GM23338 (cell line): ENCODE data around the gene DHX32. TPM values are rescaled to one million over a fixed set of nuclear protein-coding genes. Genes with fewer than 3 reads are reported as not detected.
"Not testable (repeated sequence)": the region's sequence is repeated elsewhere in the genome, so short reads cannot be mapped to it uniquely, and the experiment has no call there.

Source experiments
- ATAC-seq: fragments of 200-7000 bp; cut with Tn5 transposase; 3 replicates; pipeline ENCODE4 v1.9.1; 2020
- DNase-seq: peaks from one replicate; pipeline ENCODE4 v3.0.0-alpha.2; 2015; ENCODE audit warnings: low spot score
- H2AFZ ChIP-seq: fragments of 200-600 bp; sonication (generic); 2 replicates; pipeline ENCODE4 v1.8.0; 2016; ENCODE audit warnings: antibody characterized with exemption, mild to moderate bottlenecking, moderate library complexity
- H3F3A ChIP-seq: fragments of 200-600 bp; sonication (generic); replicated peaks from 2 replicates; pipeline ENCODE4 v1.8.0; 2017; ENCODE audit warnings: antibody characterized with exemption, mixed run types, low read depth
- H3K27ac ChIP-seq: fragments of 200-600 bp; sonication (generic); 2 replicates; pipeline ENCODE4 v1.6.1; 2016; ENCODE audit warnings: low read depth
- H3K27me3 ChIP-seq: fragments of 200-600 bp; sonication (generic); 2 replicates; pipeline ENCODE4 v1.8.0; 2016; ENCODE audit warnings: mild to moderate bottlenecking, mixed run types, moderate library complexity; ENCODE audit not compliant: insufficient read depth
- H3K36me3 ChIP-seq: fragments of 200-600 bp; sonication (generic); 2 replicates; pipeline ENCODE4 v1.8.0; 2016; ENCODE audit warnings: mild to moderate bottlenecking; ENCODE audit not compliant: insufficient read depth
- H3K4me1 ChIP-seq: fragments of 200-600 bp; sonication (generic); 2 replicates; pipeline ENCODE4 v1.8.0; 2016; ENCODE audit warnings: mild to moderate bottlenecking, moderate library complexity; ENCODE audit not compliant: insufficient read depth
- H3K4me2 ChIP-seq: fragments of 200-600 bp; sonication (generic); 2 replicates; pipeline ENCODE4 v1.7.1; 2017; ENCODE audit warnings: mixed run types
- H3K4me3 ChIP-seq: fragments of 200-600 bp; sonication (generic); 2 replicates; pipeline ENCODE4 v1.6.1; 2016; ENCODE audit warnings: mixed run types
- H3K79me2 ChIP-seq: fragments of 200-600 bp; sonication (generic); replicated peaks from 2 replicates; pipeline ENCODE4 v1.8.0; 2017; ENCODE audit warnings: mild to moderate bottlenecking; ENCODE audit not compliant: insufficient read depth
- H3K9me2 ChIP-seq: fragments of 200-600 bp; sonication (generic); 2 replicates; pipeline ENCODE4 v1.8.0; 2017; ENCODE audit not compliant: insufficient read depth
- H4K20me1 ChIP-seq: fragments of 200-600 bp; sonication (generic); replicated peaks from 2 replicates; pipeline ENCODE4 v1.8.0; 2017; ENCODE audit warnings: mild to moderate bottlenecking; ENCODE audit not compliant: insufficient read depth
- H3K27ac Mint-ChIP-seq: 2 replicates; pipeline ENCODE4 v1.8.0; 2020; ENCODE audit warnings: inconsistent platforms, mild to moderate bottlenecking, moderate library complexity, mixed read lengths
- H3K27me3 Mint-ChIP-seq: 3 replicates; pipeline ENCODE4 v1.8.0; 2022; ENCODE audit warnings: low read depth, mild to moderate bottlenecking, moderate library complexity, mixed read lengths, inconsistent platforms; ENCODE audit not compliant: insufficient read depth, poor library complexity
- H3K36me3 Mint-ChIP-seq: 3 replicates; pipeline ENCODE4 v1.8.0; 2021; ENCODE audit warnings: low read depth, mild to moderate bottlenecking, inconsistent platforms, moderate library complexity, mixed read lengths
- H3K4me1 Mint-ChIP-seq: 3 replicates; pipeline ENCODE4 v1.8.0; 2020; ENCODE audit warnings: mild to moderate bottlenecking, inconsistent platforms, mixed read lengths
- H3K4me3 Mint-ChIP-seq: 3 replicates; pipeline ENCODE4 v1.8.0; 2021; ENCODE audit warnings: moderate library complexity, mild to moderate bottlenecking, inconsistent platforms, mixed read lengths
- H3K9me3 Mint-ChIP-seq: 3 replicates; pipeline ENCODE4 v1.8.0; 2020; ENCODE audit warnings: moderate library complexity, mild to moderate bottlenecking, inconsistent platforms, mixed read lengths
- CREB1 ChIP-seq: fragments of 250-450 bp; sonication (Bioruptor Pico); IDR thresholded peaks from 2 replicates; pipeline ENCODE4 v1.5.0; 2020; ENCODE audit warnings: low read depth, mild to moderate bottlenecking, moderate library complexity
- CTCF ChIP-seq, 2 experiments: fragments of 200-600 bp in 1 of 2; sonication (generic) in 1 of 2; conservative IDR thresholded peaks; 2 replicates each; pipeline versions ENCODE4 v1.5.1 to v1.6.1; 2016 to 2017; ENCODE audit warnings: antibody characterized with exemption in 2 of 2, low read depth in 2 of 2, mild to moderate bottlenecking in 2 of 2, moderate library complexity in 1 of 2
- EZH2 ChIP-seq: fragments of 200-600 bp; sonication (generic); IDR thresholded peaks from one replicate; pipeline ENCODE4 v1.8.0; 2017; ENCODE audit warnings: antibody characterized with exemption, mild to moderate bottlenecking, low read depth; ENCODE audit not compliant: unreplicated experiment
- EZH2phosphoT487 ChIP-seq: fragments of 200-600 bp; sonication (generic); IDR thresholded peaks from one replicate; pipeline ENCODE4 v1.8.1; 2018; ENCODE audit warnings: antibody characterized with exemption; ENCODE audit not compliant: unreplicated experiment
- JUNB ChIP-seq: IDR thresholded peaks from one replicate; pipeline ENCODE4 v1.6.1; 2016; ENCODE audit warnings: antibody characterized with exemption; ENCODE audit not compliant: unreplicated experiment
- REST ChIP-seq: IDR thresholded peaks from one replicate; pipeline ENCODE4 v1.6.1; 2018; ENCODE audit warnings: antibody characterized with exemption; ENCODE audit not compliant: unreplicated experiment
- STAT1 ChIP-seq: IDR thresholded peaks from one replicate; pipeline ENCODE4 v1.6.1; 2016; ENCODE audit warnings: antibody characterized with exemption; ENCODE audit not compliant: unreplicated experiment
- ZNF114 ChIP-seq: fragments of 250-450 bp; sonication (Bioruptor Pico); IDR thresholded peaks from 2 replicates; pipeline ENCODE4 v1.5.0; 2020; ENCODE audit warnings: mild to moderate bottlenecking, moderate library complexity
- ZNF331 ChIP-seq: fragments of 250-450 bp; sonication (Bioruptor Pico); IDR thresholded peaks from 2 replicates; pipeline ENCODE4 v1.5.0; 2020; ENCODE audit warnings: low read depth, mild to moderate bottlenecking, moderate library complexity
- polyA plus RNA-seq: library from polyadenylated mRNA; unstranded; fragments of >200 nt; fragmentation: Nextera tagmentation; extraction: Ambion mirVana; gene quantifications from 2 replicates; pipeline ENCODE4 v1.2.1, GENCODE V29; 2016
- total RNA-seq: library from RNA; depleted of rRNA; stranded (reverse); fragments of >200 nt; shearing (Covaris generic); gene quantifications from 2 replicates; pipeline ENCODE4 v1.2.3, GENCODE V29; 2014
- TF ChIP-seq, protein P1 (sequence below): fragments of 250-450 bp; sonication (Bioruptor Pico); IDR thresholded peaks from 2 replicates; pipeline ENCODE4 v1.5.0; 2020; ENCODE audit warnings: mild to moderate bottlenecking, moderate library complexity

The DHX32 gene
- total and polyA plus RNA-seq, 2 experiments from 2014 or later, result 9.5 to 21.6 TPM

DNA sequence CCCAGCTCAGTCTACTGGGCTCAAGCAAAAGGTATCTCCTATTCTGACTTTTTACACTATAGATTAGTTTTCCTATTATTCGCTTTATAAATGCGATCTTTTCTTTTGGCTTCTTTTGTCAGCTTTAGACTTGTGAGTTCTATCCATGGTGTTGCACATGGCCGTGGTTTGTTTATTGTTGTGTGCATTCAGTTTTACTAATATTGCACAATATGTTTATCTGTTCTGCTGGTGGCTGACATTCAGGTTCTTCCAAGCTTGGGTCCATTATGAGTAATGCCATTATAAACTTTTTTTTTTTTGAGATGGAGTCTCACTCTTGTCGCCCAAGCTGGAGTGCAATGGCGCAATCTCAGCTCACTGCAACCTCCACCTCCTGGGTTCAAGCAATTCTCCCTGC lies 46.2 kb upstream of the DHX32 start:
- H3K9me3 Mint-ChIP-seq, H3K4me3 ChIP-seq, H3K79me2 ChIP-seq, H3K4me1 Mint-ChIP-seq, H3F3A ChIP-seq, H3K27me3 Mint-ChIP-seq, ATAC-seq, H3K27ac Mint-ChIP-seq, H3K4me3 Mint-ChIP-seq, H2AFZ ChIP-seq, H4K20me1 ChIP-seq, DNase-seq, H3K27me3 ChIP-seq, H3K4me1 ChIP-seq, H3K9me2 ChIP-seq, H3K36me3 Mint-ChIP-seq, H3K27ac ChIP-seq, H3K36me3 ChIP-seq, H3K4me2 ChIP-seq: not testable (repeated sequence)

GRCh38 chr10:125926247-125926646 lies 45.2 kb upstream of the DHX32 start:
- H3K27me3 Mint-ChIP-seq, result no peaks in the 10 kb centered on the region
- no peak for ATAC-seq
- H3K4me1 Mint-ChIP-seq, result no peaks in the 10 kb centered on the region
- H3K27ac Mint-ChIP-seq, result no peak overlapping the region
- no peaks in the 10 kb centered on the region for H3K36me3 Mint-ChIP-seq
- Histone ChIP-seq H3K9me2 (no peaks in the 10 kb centered on the region), H3K27ac (no peak overlapping the region), H3K36me3 (no peaks in the 10 kb centered on the region), H3F3A (no peaks in the 10 kb centered on the region), H2AFZ (no peak overlapping the region), H3K79me2 (no peaks in the 10 kb centered on the region), H3K4me2 (no peak overlapping the region), H3K27me3 (no peaks in the 10 kb centered on the region), H3K4me1 (no peaks in the 10 kb centered on the region), H4K20me1 (no peaks in the 10 kb centered on the region), H3K4me3 (no peak overlapping the region)
- DNase-seq, result no peak
- H3K9me3 Mint-ChIP-seq, result peaks cover 6% of the 10 kb centered on the region; the same call in 2 of the 3 replicates
- no peak overlapping the region for H3K4me3 Mint-ChIP-seq
- TF ChIP-seq EZH2phosphoT487 (no peak), REST (no peak), CREB1 (CRISPR knock-in tag) (no peak), ZNF114 (CRISPR knock-in tag) (no peak), ZNF331 (no peak), JUNB (no peak), STAT1 (no peak), EZH2 (no peak), CTCF (conservative IDR thresholded peaks at IDR 0.05; ENCODE audit: low read depth in 2 of 2) (no peak)
- TF ChIP-seq, protein P1, sequence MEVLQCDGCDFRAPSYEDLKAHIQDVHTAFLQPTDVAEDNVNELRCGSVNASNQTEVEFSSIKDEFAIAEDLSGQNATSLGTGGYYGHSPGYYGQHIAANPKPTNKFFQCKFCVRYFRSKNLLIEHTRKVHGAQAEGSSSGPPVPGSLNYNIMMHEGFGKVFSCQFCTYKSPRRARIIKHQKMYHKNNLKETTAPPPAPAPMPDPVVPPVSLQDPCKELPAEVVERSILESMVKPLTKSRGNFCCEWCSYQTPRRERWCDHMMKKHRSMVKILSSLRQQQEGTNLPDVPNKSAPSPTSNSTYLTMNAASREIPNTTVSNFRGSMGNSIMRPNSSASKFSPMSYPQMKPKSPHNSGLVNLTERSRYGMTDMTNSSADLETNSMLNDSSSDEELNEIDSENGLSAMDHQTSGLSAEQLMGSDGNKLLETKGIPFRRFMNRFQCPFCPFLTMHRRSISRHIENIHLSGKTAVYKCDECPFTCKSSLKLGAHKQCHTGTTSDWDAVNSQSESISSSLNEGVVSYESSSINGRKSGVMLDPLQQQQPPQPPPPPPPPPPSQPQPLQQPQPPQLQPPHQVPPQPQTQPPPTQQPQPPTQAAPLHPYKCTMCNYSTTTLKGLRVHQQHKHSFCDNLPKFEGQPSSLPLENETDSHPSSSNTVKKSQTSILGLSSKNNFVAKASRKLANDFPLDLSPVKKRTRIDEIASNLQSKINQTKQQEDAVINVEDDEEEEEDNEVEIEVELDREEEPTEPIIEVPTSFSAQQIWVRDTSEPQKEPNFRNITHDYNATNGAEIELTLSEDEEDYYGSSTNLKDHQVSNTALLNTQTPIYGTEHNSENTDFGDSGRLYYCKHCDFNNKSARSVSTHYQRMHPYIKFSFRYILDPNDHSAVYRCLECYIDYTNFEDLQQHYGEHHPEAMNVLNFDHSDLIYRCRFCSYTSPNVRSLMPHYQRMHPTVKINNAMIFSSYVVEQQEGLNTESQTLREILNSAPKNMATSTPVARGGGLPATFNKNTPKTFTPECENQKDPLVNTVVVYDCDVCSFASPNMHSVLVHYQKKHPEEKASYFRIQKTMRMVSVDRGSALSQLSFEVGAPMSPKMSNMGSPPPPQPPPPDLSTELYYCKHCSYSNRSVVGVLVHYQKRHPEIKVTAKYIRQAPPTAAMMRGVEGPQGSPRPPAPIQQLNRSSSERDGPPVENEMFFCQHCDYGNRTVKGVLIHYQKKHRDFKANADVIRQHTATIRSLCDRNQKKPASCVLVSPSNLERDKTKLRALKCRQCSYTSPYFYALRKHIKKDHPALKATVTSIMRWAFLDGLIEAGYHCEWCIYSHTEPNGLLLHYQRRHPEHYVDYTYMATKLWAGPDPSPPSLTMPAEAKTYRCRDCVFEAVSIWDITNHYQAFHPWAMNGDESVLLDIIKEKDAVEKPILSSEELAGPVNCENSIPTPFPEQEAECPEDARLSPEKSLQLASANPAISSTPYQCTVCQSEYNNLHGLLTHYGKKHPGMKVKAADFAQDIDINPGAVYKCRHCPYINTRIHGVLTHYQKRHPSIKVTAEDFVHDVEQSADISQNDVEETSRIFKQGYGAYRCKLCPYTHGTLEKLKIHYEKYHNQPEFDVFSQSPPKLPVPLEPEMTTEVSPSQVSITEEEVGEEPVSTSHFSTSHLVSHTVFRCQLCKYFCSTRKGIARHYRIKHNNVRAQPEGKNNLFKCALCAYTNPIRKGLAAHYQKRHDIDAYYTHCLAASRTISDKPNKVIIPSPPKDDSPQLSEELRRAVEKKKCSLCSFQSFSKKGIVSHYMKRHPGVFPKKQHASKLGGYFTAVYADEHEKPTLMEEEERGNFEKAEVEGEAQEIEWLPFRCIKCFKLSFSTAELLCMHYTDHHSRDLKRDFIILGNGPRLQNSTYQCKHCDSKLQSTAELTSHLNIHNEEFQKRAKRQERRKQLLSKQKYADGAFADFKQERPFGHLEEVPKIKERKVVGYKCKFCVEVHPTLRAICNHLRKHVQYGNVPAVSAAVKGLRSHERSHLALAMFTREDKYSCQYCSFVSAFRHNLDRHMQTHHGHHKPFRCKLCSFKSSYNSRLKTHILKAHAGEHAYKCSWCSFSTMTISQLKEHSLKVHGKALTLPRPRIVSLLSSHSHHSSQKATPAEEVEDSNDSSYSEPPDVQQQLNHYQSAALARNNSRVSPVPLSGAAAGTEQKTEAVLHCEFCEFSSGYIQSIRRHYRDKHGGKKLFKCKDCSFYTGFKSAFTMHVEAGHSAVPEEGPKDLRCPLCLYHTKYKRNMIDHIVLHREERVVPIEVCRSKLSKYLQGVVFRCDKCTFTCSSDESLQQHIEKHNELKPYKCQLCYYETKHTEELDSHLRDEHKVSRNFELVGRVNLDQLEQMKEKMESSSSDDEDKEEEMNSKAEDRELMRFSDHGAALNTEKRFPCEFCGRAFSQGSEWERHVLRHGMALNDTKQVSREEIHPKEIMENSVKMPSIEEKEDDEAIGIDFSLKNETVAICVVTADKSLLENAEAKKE (CRISPR knock-in tag), result no peak
